Measurements from ENCODE around the gene ERICH6.

Gene ERICH6

DNA sequence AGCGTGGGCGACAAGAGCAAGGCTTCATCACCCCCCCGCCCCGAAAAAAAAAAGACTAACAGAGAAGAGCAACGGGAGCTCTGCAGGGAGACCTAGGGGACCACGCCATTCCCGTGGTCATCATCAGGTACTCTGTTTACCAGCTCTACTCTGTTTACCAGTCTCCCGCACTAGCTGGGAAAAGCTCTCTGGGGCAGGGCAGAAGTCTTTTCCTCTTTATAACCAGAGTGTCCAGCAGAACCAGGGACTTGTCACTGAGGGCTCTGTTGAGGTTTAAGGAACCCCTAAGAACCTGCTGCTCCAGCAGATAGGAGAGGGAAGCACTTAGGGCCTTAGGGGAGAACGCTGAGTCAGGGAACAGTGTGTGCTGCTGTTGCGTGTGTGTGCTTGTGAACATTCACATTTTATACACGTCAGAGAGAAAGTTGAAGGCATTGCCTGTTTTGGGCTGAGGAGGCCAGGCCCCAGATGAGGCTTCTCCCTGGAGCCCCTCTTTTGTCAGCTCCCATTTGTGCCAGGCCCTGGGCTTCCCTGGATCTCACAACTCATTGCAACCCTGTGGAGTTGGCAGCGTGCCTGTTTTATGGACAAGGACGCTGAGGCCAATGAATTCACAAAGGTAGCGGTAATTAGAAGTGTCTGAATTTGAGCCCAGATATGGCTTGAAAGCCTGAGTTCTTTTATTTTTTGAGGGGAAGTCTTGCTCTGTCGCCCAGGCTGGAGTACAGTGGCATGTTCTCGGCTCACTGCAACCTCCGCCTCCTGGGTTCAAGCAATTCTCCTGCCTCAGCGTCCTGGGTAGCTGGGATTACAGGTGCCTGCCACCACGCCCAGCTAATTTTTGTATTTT, 24.2 kb upstream of the ERICH6 start:
- no peak overlapping the region for H3K4me3 ChIP-seq (ENCODE audit: low read depth, low read length)
- TF ChIP-seq, protein P1, sequence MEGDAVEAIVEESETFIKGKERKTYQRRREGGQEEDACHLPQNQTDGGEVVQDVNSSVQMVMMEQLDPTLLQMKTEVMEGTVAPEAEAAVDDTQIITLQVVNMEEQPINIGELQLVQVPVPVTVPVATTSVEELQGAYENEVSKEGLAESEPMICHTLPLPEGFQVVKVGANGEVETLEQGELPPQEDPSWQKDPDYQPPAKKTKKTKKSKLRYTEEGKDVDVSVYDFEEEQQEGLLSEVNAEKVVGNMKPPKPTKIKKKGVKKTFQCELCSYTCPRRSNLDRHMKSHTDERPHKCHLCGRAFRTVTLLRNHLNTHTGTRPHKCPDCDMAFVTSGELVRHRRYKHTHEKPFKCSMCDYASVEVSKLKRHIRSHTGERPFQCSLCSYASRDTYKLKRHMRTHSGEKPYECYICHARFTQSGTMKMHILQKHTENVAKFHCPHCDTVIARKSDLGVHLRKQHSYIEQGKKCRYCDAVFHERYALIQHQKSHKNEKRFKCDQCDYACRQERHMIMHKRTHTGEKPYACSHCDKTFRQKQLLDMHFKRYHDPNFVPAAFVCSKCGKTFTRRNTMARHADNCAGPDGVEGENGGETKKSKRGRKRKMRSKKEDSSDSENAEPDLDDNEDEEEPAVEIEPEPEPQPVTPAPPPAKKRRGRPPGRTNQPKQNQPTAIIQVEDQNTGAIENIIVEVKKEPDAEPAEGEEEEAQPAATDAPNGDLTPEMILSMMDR (conservative IDR thresholded peaks at IDR 0.05; ENCODE audit: low read depth, low read length) = no peak
- no peak for DNase-seq (ENCODE audit: low read depth)

DNA sequence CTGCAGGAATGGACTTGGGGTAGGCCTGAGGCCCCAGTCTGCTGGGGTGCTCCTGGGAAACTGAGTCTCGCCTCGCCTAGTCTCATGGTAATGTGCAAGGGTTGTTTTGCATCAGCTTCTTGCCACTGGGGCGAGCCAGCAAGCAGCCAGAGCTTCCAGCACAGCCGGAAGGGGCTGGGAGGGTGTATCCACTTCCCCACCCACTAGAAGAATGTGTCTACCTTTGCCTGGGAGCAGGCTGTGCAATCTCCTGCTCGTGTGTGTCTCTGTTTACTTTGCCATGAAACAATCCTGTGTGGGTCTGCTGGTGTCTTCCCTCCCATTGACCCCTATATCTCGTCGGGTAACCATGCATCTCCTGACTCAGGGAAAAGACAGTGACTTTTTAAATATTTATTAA, 21.8 kb upstream of the ERICH6 start:
- no peak overlapping the region for H3K4me3 ChIP-seq (ENCODE audit: low read depth, low read length)
- DNase-seq (ENCODE audit: low read depth) = no peak
- TF ChIP-seq, protein P1 (conservative IDR thresholded peaks at IDR 0.05; ENCODE audit: low read depth, low read length) = no peak

GRCh38 chr3:150723946-150724345, 20.2 kb upstream of the ERICH6 start:
- TF ChIP-seq, protein P1 (conservative IDR thresholded peaks at IDR 0.05; ENCODE audit: low read depth, low read length) = no peak
- no peak for DNase-seq (ENCODE audit: low read depth)
- H3K4me3 ChIP-seq (ENCODE audit: low read depth, low read length) = no peak overlapping the region

GRCh38 chr3:150722267-150722666, 18.5 kb upstream of the ERICH6 start:
- no peak for DNase-seq (ENCODE audit: low read depth)
- TF ChIP-seq, protein P1 (conservative IDR thresholded peaks at IDR 0.05; ENCODE audit: low read depth, low read length) = no peak

DNA sequence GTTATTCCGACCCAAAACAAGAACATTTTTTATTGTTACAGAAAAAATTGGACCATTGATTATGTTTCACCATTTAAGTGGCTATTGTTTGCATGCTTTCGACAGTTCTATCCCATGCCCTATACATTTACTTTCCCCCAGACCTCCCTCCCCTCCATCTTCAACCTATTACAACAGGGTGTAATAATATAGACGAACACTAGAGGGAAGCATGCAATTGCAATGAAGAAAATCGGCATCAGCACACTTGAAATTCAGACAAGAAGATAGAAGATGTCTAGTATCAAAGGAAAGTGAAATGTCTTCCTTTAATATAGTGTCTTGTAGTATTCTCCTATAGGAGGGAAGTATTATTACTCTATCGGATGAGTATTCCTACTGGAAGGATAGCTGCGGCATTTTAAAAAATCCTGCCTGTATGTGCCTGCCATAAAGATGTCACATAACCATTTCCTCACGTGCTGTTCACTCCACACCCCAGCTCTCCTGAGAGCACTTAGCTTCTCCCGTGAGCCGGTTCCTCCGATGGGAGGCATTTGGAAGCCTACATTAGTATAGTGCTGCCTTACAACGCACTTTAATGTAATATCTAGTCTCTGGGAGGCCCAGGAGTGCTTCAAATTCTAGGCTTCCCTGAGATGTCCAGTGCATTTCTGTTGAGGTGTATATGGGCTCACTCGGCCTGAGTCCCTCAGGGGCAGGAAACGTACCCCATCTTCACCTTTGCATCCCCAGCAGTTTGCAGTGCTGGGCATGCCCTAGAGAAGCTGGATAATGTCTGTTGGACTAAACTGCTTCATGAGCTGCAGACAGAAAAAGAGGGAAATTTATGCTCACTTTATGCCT, 17.8 kb upstream of the ERICH6 start:
- TF ChIP-seq, protein P1 (conservative IDR thresholded peaks at IDR 0.05; ENCODE audit: low read depth, low read length) = peak; percentile 73
- H3K4me3 ChIP-seq (ENCODE audit: low read depth, low read length) = no peak overlapping the region
- DNase-seq (ENCODE audit: low read depth) = peak; percentile 83

More at GRCh38 chr3:150722267-150722666, 18.5 kb upstream of the ERICH6 start:
- H3K4me3 ChIP-seq (ENCODE audit: low read depth, low read length) = no peak overlapping the region

DNA sequence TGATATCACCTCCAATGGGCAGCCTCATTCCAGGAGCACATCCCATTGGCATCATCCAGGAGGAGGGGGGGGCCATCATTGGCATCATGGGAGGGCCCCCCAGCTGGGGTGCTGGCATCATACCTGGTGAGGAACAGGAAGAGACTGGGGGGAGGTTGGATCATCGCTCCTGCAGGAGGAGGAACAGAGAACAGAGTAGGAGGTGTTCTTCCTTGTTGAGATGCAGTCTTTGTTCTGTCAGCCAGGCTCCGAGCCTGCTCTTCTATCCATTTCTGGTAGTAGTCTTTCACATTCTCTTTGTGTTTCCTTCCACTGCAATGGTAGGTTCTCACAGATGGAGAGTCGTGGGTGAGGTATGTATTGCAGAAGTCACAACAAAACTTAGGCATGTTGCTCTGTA, 16.7 kb upstream of the ERICH6 start:
- TF ChIP-seq, protein P1 (conservative IDR thresholded peaks at IDR 0.05; ENCODE audit: low read depth, low read length) = no peak
- no peak for DNase-seq (ENCODE audit: low read depth)

More for the DNA sequence above, 16.7 kb upstream of the ERICH6 start:
- no peak overlapping the region for H3K4me3 ChIP-seq (ENCODE audit: low read depth, low read length)
